Femur (tissue), 1 donor: Measurements from ENCODE around the gene CGB8.
"Not testable (repeated sequence)": the region's sequence is repeated elsewhere in the genome, so short reads cannot be mapped to it uniquely, and the experiment has no call there.

Source experiments
- DNase-seq: peaks from one replicate; pipeline ENCODE4 v3.0.0-alpha.2; 2017

Gene CGB8

DNA sequence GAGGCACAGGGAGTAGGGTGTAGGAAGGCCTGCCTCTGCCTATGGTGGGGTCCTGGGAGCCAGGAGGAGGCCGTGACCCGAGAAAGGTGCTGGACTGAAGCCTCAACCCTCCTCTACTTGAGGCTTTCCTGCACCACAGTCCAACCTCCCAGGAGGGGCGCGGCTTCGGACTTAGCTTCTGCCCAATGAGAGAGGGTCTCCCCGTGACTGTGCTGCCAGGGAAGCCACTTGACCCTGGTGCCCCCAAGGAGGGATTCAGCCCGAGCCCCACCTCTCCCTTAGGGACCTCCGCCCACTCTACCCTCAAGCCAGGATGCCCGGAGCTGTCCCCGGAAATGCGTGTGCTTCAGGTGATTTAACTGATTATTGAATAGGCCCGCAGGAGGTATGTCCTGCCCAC lies at the start of gene CGB8:
Gene CGB8, minus strand, starts transcription at position 101 of the 400 bp plus-strand sequence. CDS start 372 bp downstream, outside the sequence.
- not testable (repeated sequence) for DNase-seq

GRCh38 chr19:49097453-49098288 lies 48.8 kb upstream of the CGB8 start:
- DNase-seq = peak; percentile 80

- peak; percentile 62 for DNase-seq
Measured at GRCh38 chr19:49094505-49095482, 45.9 kb upstream of the CGB8 start.

DNA sequence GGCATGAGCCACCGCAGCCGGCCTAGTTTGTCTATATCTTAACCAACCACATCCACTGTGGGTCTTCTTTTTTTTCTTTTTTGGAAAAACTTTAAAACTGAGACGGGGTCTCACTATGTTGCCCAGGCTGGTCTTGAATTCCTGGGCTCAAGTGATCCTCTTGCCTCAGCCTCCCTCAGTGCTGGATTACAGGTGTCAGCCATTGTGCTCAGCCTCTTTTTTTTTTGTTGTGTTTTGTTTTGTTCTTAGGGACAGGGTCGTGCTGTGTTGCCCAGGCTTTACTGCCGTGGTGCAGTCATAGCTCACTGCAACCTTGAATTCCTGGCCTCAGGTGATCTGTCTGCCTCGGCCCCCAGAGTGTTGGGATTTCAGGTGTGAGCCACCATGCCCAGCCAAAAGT lies 43.8 kb upstream of the CGB8 start:
- DNase-seq = no peak

DNA sequence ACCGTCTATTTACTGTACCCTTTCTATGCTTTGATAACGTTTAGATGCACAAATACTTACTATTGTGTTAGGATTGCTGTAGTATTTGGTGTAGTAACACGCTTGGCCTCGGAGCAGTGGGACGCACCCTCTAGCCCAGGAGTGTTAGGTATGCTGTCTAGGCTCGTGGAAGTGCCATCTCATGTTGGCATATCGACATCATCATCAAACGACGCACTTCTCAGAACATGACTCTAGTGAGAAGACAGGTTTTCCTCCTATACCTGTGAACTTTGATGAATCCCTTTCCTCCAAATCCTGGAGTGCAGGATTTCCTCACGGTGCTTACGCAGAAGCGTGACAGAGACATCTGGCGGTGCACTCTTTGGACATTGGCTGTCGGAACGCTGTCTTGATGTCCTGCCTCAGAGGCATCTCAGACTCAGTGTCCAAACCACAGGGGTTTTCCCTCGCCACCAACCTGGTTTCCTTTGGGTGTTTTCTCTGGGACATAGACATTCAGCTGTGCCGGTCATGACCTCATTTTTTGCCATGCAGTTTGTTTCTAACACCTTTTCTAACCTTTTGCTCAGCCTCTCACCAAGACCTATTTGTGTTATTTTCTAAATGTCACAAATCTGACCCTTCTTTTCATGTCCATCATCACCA lies 42.6 kb upstream of the CGB8 start:
- DNase-seq = no peak

DNA sequence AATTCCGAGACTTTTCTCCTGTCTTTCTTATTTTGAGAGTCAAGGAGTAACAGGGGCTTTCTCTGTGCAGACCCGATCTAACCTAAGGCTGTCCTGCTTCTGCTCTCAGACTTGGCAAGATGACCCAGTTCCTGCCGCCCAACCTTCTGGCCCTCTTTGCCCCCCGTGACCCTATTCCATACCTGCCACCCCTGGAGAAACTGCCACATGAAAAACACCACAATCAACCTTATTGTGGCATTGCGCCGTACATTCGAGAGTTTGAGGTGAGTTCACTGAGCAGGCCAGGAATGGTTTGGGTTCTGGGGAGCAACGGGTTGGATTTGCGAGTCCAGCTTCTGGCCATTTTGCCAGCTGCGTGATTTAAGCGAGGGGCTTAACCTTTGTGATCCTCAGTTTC lies 37.4 kb upstream of the CGB8 start:
- DNase-seq = no peak

- no peak for DNase-seq
Measured at GRCh38 chr19:49085868-49086232, 36.9 kb upstream of the CGB8 start.

GRCh38 chr19:49085020-49085867 lies 36.3 kb upstream of the CGB8 start, which contains the start of gene SNRNP70:
SNRNP70 (plus strand) TSS chr19:49085451; CDS start chr19:49086415, 964 bp downstream.
- peak; percentile 99 for DNase-seq

- no peak for DNase-seq
Measured at GRCh38 chr19:49084206-49085019, 35.5 kb upstream of the CGB8 start.

DNA sequence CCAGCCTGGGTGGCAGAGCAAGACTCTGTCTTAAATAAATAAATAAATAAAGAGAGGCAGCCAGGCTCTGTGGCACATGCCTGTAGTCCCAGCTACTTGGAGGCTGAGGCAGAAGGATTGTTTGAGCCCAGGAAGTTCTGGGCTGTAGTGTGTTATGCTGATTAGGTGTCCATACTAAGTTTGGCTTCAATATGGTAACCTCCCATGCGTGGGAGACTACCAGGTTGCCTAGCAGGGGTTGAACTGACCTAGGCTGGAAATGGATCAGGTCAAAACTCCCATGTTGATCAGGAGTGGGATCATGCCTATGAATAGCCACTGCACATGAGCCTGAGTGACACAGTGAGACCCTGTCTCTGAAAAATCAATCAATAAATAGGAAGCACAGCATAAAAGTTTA lies 32.4 kb upstream of the CGB8 start:
- no peak for DNase-seq

- no peak for DNase-seq
Measured at GRCh38 chr19:49080392-49080791, 31.5 kb upstream of the CGB8 start.

DNA sequence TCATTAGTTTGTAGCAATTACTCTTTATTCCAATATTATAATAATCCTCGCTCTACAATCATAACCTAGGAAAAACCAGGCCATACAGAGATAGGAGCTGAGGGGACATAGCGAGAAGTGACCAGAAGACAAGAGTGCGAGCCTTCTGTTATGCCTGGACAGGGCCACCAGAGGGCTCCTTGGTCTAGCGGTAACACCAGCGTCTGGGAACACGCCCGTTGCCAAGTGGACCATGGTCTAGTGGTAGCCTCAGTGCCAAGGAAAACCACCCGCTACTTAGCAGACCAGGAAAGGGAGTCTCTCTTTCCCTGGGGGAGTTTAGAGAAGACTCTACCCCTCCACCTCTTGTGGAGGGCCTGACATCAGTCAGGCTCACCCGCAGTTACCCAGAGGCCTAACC lies 26.0 kb upstream of the CGB8 start:
- DNase-seq = peak; percentile 76

DNA sequence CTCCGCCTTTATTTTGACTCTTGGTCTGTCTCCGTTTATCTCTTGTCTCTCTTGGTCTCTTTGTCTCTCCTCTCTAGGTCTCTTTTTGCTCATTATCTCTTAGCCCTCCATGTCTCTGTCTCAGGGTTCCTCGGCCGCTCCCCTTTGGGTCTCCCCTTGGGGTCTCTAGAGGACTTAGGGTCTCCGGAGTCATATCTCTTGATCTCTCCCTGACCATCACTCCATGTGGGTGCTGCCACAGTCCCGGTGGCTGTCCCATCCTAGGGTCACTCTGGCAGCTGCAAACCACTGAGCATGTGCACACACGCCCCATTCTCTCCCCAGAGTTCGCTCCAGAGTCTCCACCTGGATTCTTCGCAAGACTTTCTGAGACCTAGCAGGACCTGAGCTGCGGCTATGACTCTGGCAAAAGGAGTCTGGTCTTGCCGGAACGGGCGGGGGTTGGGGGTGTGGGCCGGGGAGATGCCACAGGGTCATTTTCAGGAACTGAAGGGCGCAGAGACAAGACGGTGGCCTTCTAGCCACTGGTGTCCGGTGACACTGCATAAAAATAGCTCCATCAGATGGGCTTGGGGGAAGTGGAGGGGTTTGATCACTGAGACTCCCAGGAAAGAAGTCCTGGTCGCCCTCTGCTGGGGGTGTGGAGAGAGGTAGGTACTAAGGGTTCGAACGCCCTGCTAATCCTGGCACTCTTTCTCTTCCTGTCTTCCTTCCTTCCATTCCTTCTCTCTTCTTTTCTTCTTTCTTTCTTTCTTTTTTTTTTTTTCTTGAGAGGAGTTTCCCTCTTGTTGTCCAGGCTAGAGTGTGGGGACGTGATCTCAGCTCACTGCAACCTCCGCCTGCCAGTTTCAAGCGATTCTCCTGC lies 24.8 kb upstream of the CGB8 start:
- peak; percentile 55 for DNase-seq

- peak; percentile 44 for DNase-seq
Measured at GRCh38 chr19:49071860-49072547, 23.1 kb upstream of the CGB8 start.

- no peak for DNase-seq
Measured at GRCh38 chr19:49070416-49070815, 21.5 kb upstream of the CGB8 start.

DNA sequence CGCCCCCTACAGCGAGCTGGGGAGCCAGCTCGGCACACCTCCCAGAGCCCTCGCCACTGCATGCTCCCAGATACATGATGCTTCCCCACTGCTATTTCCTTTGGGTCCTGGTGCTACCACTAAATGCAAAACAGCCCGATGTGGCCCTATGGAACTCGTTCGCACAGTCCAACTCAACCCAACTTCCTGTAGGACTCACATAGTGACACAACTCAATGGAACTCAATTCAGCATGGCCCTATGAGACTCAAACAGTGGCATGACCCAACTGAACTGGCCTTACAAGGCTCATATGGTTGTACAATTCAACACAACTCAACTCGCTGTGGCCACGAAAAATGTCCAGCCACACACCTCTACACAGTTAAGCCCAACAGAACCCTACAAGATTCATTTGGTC lies 20.1 kb upstream of the CGB8 start:
- DNase-seq = no peak

DNA sequence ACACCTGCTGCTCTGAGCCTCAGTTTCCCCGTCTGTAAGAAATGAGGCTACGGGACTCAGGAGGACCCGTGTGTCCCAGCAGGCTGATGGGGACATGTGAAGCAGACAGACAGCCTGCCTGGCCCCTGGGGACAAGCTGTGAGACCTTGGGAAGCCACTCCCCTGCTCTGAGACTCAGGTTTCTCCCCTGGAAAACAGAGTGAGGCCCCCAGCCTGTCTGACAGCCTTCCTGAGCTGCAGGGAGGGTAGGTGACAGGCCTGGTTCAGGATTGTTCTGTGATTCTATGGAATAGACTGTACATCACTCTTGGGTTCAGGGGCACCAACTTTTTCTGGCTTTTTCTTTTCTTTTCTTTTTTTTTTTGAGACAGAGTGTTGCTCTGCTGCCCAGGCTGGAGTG lies 18.6 kb upstream of the CGB8 start:
- DNase-seq = no peak

DNA sequence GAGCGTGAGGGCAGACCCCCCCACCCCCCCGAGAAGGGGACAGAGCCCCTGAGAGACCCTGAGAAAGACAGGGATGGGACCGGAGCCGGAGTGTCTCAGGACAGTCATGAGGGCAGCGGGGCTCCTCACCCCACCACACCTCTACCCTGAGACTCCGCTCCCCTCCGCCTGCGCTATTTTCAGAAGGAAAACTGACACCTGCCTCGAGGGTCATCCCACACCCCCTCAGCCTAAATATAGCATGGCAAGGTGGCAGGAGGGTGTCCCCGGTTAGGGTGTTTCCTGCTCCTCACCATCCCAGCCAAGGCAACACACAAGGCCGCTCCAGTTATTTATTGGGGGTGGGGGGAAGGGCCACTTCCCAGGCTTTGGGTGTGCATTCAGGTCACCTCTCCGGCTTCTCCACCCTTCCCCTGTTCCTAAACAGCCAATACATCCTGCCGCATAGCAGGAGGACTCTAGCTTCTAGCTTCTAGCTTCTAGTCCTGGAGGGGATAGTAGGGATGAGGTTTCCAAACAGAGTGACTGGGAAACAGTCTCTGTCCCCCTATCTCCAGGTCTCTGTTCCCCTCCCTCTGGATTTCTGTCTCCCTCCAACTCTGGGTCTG lies 17.1 kb upstream of the CGB8 start:
- DNase-seq = no peak
